Endometrial microvascular endothelial cells (primary cell): Measurements from ENCODE around the gene CPN2. TPM values are rescaled to one million over a fixed set of nuclear protein-coding genes. Genes with fewer than 3 reads are reported as not detected.

Experiments used
- in situ Hi-C: cut with HindIII; loops from 2 replicates; pipeline ENCODE4 v1.10.0; 2017; ENCODE audit warnings: low sequenced_read_pairs, low pct_unique_long_range_greater_than_20kb; ENCODE audit errors: inconsistent ontology term
- total RNA-seq: library from RNA; depleted of rRNA; stranded (reverse); fragments of >200 nt; gene quantifications from one replicate; pipeline ENCODE4 v1.2.3, GENCODE V29; 2015; ENCODE audit errors: inconsistent ontology term

The CPN2 gene
- total RNA-seq, 1 donor from 2014 or later = not detected

GRCh38 chr3:194383276-194383940, 32.3 kb upstream of the CPN2 start:
- in situ Hi-C loops = no loop called here

GRCh38 chr3:194382892-194383223, 31.7 kb upstream of the CPN2 start:
- in situ Hi-C loops = no loop called here

- in situ Hi-C loops = no loop called here
Observed at GRCh38 chr3:194382196-194382891, 31.2 kb upstream of the CPN2 start.

GRCh38 chr3:194381460-194381875, 30.3 kb upstream of the CPN2 start:
- in situ Hi-C loops = no loop called here

- in situ Hi-C loops = no loop called here
Observed at GRCh38 chr3:194380326-194380725, 29.2 kb upstream of the CPN2 start.

- in situ Hi-C loops = no loop called here
Observed at GRCh38 chr3:194379651-194380050, 28.5 kb upstream of the CPN2 start.

- in situ Hi-C loops = no loop called here
Observed at GRCh38 chr3:194379231-194379630, 28.1 kb upstream of the CPN2 start.

GRCh38 chr3:194377708-194378107, 26.6 kb upstream of the CPN2 start:
- in situ Hi-C loops = no loop called here

GRCh38 chr3:194376241-194376560, 25.1 kb upstream of the CPN2 start:
- in situ Hi-C loops = no loop called here

GRCh38 chr3:194375473-194376240, 24.5 kb upstream of the CPN2 start:
- in situ Hi-C loops = no loop called here

- in situ Hi-C loops = no loop called here
Observed at GRCh38 chr3:194374935-194375334, 23.8 kb upstream of the CPN2 start.

- in situ Hi-C loops = no loop called here
Observed at GRCh38 chr3:194373899-194374298, 22.8 kb upstream of the CPN2 start.

- in situ Hi-C loops = no loop called here
Observed at GRCh38 chr3:194373028-194373427, 21.9 kb upstream of the CPN2 start.

- in situ Hi-C loops = no loop called here
Observed at GRCh38 chr3:194370753-194371152, 19.6 kb upstream of the CPN2 start.

GRCh38 chr3:194369522-194370279, 18.6 kb upstream of the CPN2 start, which contains the start of gene LRRC15:
Gene LRRC15 (minus strand): TSS chr3:194369743. CDS start chr3:194361043, 8,700 bp downstream.
- in situ Hi-C loops = no loop called here

- in situ Hi-C loops = no loop called here
Observed at GRCh38 chr3:194368918-194369317, 17.8 kb upstream of the CPN2 start.

- in situ Hi-C loops = no loop called here
Observed at GRCh38 chr3:194367992-194368841, 17.1 kb upstream of the CPN2 start.

- in situ Hi-C loops = no loop called here
Observed at GRCh38 chr3:194365978-194366490, 14.9 kb upstream of the CPN2 start.
